Measurements from ENCODE around the gene RYR1. TPM values are rescaled to one million over a fixed set of nuclear protein-coding genes. Genes with fewer than 3 reads are reported as not detected.
A peak's percentile ranks its signal among the peaks of the same experiment; 100 is the strongest.
"Not testable (repeated sequence)": the region's sequence is repeated elsewhere in the genome, so short reads cannot be mapped to it uniquely, and the experiment has no call there.

RYR1 gene
- total RNA-seq, 1 donor from 2014 or later: 3.8 TPM

GRCh38 chr19:38569368-38569983 lies 136.0 kb downstream of the RYR1 start:
- no peak overlapping the region for H3K27ac Mint-ChIP-seq
- H3K27me3 Mint-ChIP-seq (ENCODE audit: insufficient read depth): peaks cover 18% of the 10 kb centered on the region
- peaks cover 4% of the 10 kb centered on the region for H3K4me1 Mint-ChIP-seq (ENCODE audit: low read depth)
- H3K9me3 Mint-ChIP-seq: no peaks in the 10 kb centered on the region
- DNase-seq (ENCODE audit: low spot score): no peak
- H3K36me3 Mint-ChIP-seq (ENCODE audit: low read depth): no peaks in the 10 kb centered on the region
- intact Hi-C loops (cut with micrococcal nuclease): no loop called here
- H3K4me3 Mint-ChIP-seq: no peak overlapping the region

GRCh38 chr19:38571682-38572081 lies 138.2 kb downstream of the RYR1 start:
- no peaks in the 10 kb centered on the region for H3K9me3 Mint-ChIP-seq
- intact Hi-C loops (cut with micrococcal nuclease): no loop called here
- DNase-seq (ENCODE audit: low spot score): no peak
- H3K4me3 Mint-ChIP-seq: no peak overlapping the region
- H3K27me3 Mint-ChIP-seq (ENCODE audit: insufficient read depth): peaks cover 8% of the 10 kb centered on the region
- no peaks in the 10 kb centered on the region for H3K4me1 Mint-ChIP-seq (ENCODE audit: low read depth)
- H3K36me3 Mint-ChIP-seq (ENCODE audit: low read depth): no peaks in the 10 kb centered on the region
- no peak overlapping the region for H3K27ac Mint-ChIP-seq

GRCh38 chr19:38577826-38578225 lies 144.3 kb downstream of the RYR1 start:
- H3K27ac Mint-ChIP-seq: no peak overlapping the region
- H3K9me3 Mint-ChIP-seq: no peaks in the 10 kb centered on the region
- no peak overlapping the region for H3K4me3 Mint-ChIP-seq
- no peaks in the 10 kb centered on the region for H3K36me3 Mint-ChIP-seq (ENCODE audit: low read depth)
- peaks cover 5% of the 10 kb centered on the region for H3K4me1 Mint-ChIP-seq (ENCODE audit: low read depth)
- no peak for DNase-seq (ENCODE audit: low spot score)
- no peaks in the 10 kb centered on the region for H3K27me3 Mint-ChIP-seq (ENCODE audit: insufficient read depth)
- intact Hi-C loops (cut with micrococcal nuclease): no loop called here

- H3K4me1 Mint-ChIP-seq (ENCODE audit: low read depth): peaks cover 11% of the 10 kb centered on the region
- H3K27ac Mint-ChIP-seq; H3K4me3 Mint-ChIP-seq; intact Hi-C loops (cut with micrococcal nuclease); H3K36me3 Mint-ChIP-seq (ENCODE audit: low read depth); DNase-seq (ENCODE audit: low spot score); H3K27me3 Mint-ChIP-seq (ENCODE audit: insufficient read depth); H3K9me3 Mint-ChIP-seq: not testable (repeated sequence)
Observed at GRCh38 chr19:38579304-38579703, 145.8 kb downstream of the RYR1 start.

GRCh38 chr19:38580080-38580479 lies 146.6 kb downstream of the RYR1 start:
- Mint-ChIP-seq H3K36me3 (ENCODE audit: low read depth) (no peaks in the 10 kb centered on the region), H3K9me3 (no peaks in the 10 kb centered on the region), H3K27ac (no peak overlapping the region), H3K27me3 (ENCODE audit: insufficient read depth) (no peaks in the 10 kb centered on the region), H3K4me1 (ENCODE audit: low read depth) (peaks cover 11% of the 10 kb centered on the region), H3K4me3 (no peak overlapping the region)
- no peak for DNase-seq (ENCODE audit: low spot score)
- intact Hi-C loops (cut with micrococcal nuclease): no loop called here

- Mint-ChIP-seq H3K27ac (peak overlapping the region; percentile 27), H3K36me3 (ENCODE audit: low read depth) (peaks cover 6% of the 10 kb centered on the region), H3K4me3 (no peak overlapping the region), H3K9me3 (no peaks in the 10 kb centered on the region), H3K27me3 (ENCODE audit: insufficient read depth) (no peaks in the 10 kb centered on the region), H3K4me1 (ENCODE audit: low read depth) (peaks cover 11% of the 10 kb centered on the region)
- no peak for DNase-seq (ENCODE audit: low spot score)
- intact Hi-C loops (cut with micrococcal nuclease): no loop called here
Observed at GRCh38 chr19:38583219-38583984, 149.9 kb downstream of the RYR1 start.

GRCh38 chr19:38583985-38584305 lies 150.5 kb downstream of the RYR1 start:
- H3K27ac Mint-ChIP-seq: no peak overlapping the region
- intact Hi-C loops (cut with micrococcal nuclease): no loop called here
- no peak for DNase-seq (ENCODE audit: low spot score)
- H3K9me3 Mint-ChIP-seq: no peaks in the 10 kb centered on the region
- no peaks in the 10 kb centered on the region for H3K27me3 Mint-ChIP-seq (ENCODE audit: insufficient read depth)
- peaks cover 11% of the 10 kb centered on the region for H3K4me1 Mint-ChIP-seq (ENCODE audit: low read depth)
- H3K36me3 Mint-ChIP-seq (ENCODE audit: low read depth): peaks cover 9% of the 10 kb centered on the region
- no peak overlapping the region for H3K4me3 Mint-ChIP-seq

GRCh38 chr19:38587562-38587961 lies 154.1 kb downstream of the RYR1 start:
- peaks cover 6% of the 10 kb centered on the region for H3K4me1 Mint-ChIP-seq (ENCODE audit: low read depth)
- no peaks in the 10 kb centered on the region for H3K27me3 Mint-ChIP-seq (ENCODE audit: insufficient read depth)
- no peak overlapping the region for H3K4me3 Mint-ChIP-seq
- no peaks in the 10 kb centered on the region for H3K9me3 Mint-ChIP-seq
- peaks cover 21% of the 10 kb centered on the region for H3K36me3 Mint-ChIP-seq (ENCODE audit: low read depth)
- no peak for DNase-seq (ENCODE audit: low spot score)
- H3K27ac Mint-ChIP-seq: peak overlapping the region; percentile 75
- intact Hi-C loops (cut with micrococcal nuclease): no loop called here

- intact Hi-C loops (cut with micrococcal nuclease): no loop called here
- Mint-ChIP-seq H3K36me3 (ENCODE audit: low read depth) (peaks cover 23% of the 10 kb centered on the region), H3K27ac (peak overlapping the region; percentile 75), H3K9me3 (no peaks in the 10 kb centered on the region), H3K4me3 (no peak overlapping the region), H3K27me3 (ENCODE audit: insufficient read depth) (no peaks in the 10 kb centered on the region), H3K4me1 (ENCODE audit: low read depth) (peaks cover 6% of the 10 kb centered on the region)
- DNase-seq (ENCODE audit: low spot score): no peak
Observed at GRCh38 chr19:38588041-38588440, 154.6 kb downstream of the RYR1 start.

- Mint-ChIP-seq H3K9me3 (no peaks in the 10 kb centered on the region), H3K4me3 (no peak overlapping the region), H3K27ac (no peak overlapping the region), H3K36me3 (ENCODE audit: low read depth) (peaks cover 33% of the 10 kb centered on the region), H3K27me3 (ENCODE audit: insufficient read depth) (no peaks in the 10 kb centered on the region), H3K4me1 (ENCODE audit: low read depth) (no peaks in the 10 kb centered on the region)
- DNase-seq (ENCODE audit: low spot score): no peak
- intact Hi-C loops (cut with micrococcal nuclease): no loop called here
Observed at GRCh38 chr19:38592940-38593339, 159.4 kb downstream of the RYR1 start.

- Mint-ChIP-seq H3K27ac (no peak overlapping the region), H3K4me1 (ENCODE audit: low read depth) (no peaks in the 10 kb centered on the region), H3K4me3 (no peak overlapping the region), H3K27me3 (ENCODE audit: insufficient read depth) (no peaks in the 10 kb centered on the region), H3K9me3 (no peaks in the 10 kb centered on the region), H3K36me3 (ENCODE audit: low read depth) (peaks cover 34% of the 10 kb centered on the region)
- intact Hi-C loops (cut with micrococcal nuclease): no loop called here
- no peak for DNase-seq (ENCODE audit: low spot score)
Observed at GRCh38 chr19:38596057-38596981, 162.8 kb downstream of the RYR1 start.

- H3K36me3 Mint-ChIP-seq (ENCODE audit: low read depth): peaks cover 32% of the 10 kb centered on the region
Observed at GRCh38 chr19:38597075-38597474, 163.6 kb downstream of the RYR1 start.

GRCh38 chr19:38599722-38600121 lies 166.2 kb downstream of the RYR1 start:
- intact Hi-C loops (cut with micrococcal nuclease): no loop called here
- Mint-ChIP-seq H3K36me3 (ENCODE audit: low read depth) (peaks cover 28% of the 10 kb centered on the region), H3K4me3 (no peak overlapping the region), H3K27ac (no peak overlapping the region), H3K27me3 (ENCODE audit: insufficient read depth) (no peaks in the 10 kb centered on the region), H3K4me1 (ENCODE audit: low read depth) (no peaks in the 10 kb centered on the region), H3K9me3 (no peaks in the 10 kb centered on the region)
- DNase-seq (ENCODE audit: low spot score): no peak

More at GRCh38 chr19:38597075-38597474, 163.6 kb downstream of the RYR1 start:
- no peaks in the 10 kb centered on the region for H3K27me3 Mint-ChIP-seq (ENCODE audit: insufficient read depth)
- H3K27ac Mint-ChIP-seq: no peak overlapping the region
- intact Hi-C loops (cut with micrococcal nuclease): no loop called here
- H3K4me3 Mint-ChIP-seq: no peak overlapping the region
- DNase-seq (ENCODE audit: low spot score): no peak
- no peaks in the 10 kb centered on the region for H3K4me1 Mint-ChIP-seq (ENCODE audit: low read depth)
- H3K9me3 Mint-ChIP-seq: no peaks in the 10 kb centered on the region
